GM12878 (cell line): Measurements from ENCODE around the gene NBEA. TPM values are rescaled to one million over a fixed set of nuclear protein-coding genes. Genes with fewer than 3 reads are reported as not detected.

Experiments
- ATAC-seq: fragments of 200-7000 bp; cut with Tn5 transposase; 3 replicates; pipeline ENCODE4 v1.9.1; 2020; ENCODE audit warnings: mild to moderate bottlenecking, moderate library complexity
- BruUV-seq: library from RNA; stranded (reverse); fragments of 400-500 nt; replicated peaks from 2 replicates; lab custom pipeline; 2021; lab: Mats Ljungman, UMichigan
- CTCF ChIA-PET: fragments of 300-600 bp; sonication (Branson Sonifier 250); formaldehyde crosslinking; extraction: SDS; loops from one replicate; lab custom pipeline; 2021; ENCODE audit warnings: inconsistent platforms; lab: Yijun Ruan, JAX
- POLR2A ChIA-PET: fragments of 350-600 bp; formaldehyde crosslinking; extraction: SDS; loops from one replicate; lab custom pipeline; 2021; ENCODE audit warnings: inconsistent platforms; lab: Charles Lee
- RAD21 ChIA-PET: fragments of 300-600 bp; sonication (Branson Sonifier 250); formaldehyde crosslinking; loops from one replicate; lab custom pipeline; 2023; ENCODE audit warnings: antibody characterized with exemption; ENCODE audit not compliant: unreplicated experiment; lab: Charles Lee
- SMC1A ChIA-PET: fragments of 300-600 bp; sonication (Branson Sonifier 250); formaldehyde crosslinking; loops from one replicate; lab custom pipeline; 2023; ENCODE audit not compliant: unreplicated experiment, uncharacterized antibody; lab: Charles Lee
- DNase-seq: peaks from one replicate; pipeline ENCODE4 v3.0.0-alpha.2; 2011; ENCODE audit warnings: low read depth, low spot score
- FAIRE-seq: peaks from 3 replicates; lab custom pipeline; 2011; peaks lifted over from hg19 to GRCh38; lab: Jason Lieb, UNC
- H2AFZ ChIP-seq: 2 replicates; pipeline ENCODE4 v1.6.0; 2011; ENCODE audit warnings: low read depth, low read length, control low read depth; ENCODE audit not compliant: control insufficient read depth
- H3K27ac ChIP-seq: 2 replicates; pipeline ENCODE4 v1.5.1; 2011; ENCODE audit warnings: control low read depth; ENCODE audit not compliant: control insufficient read depth, insufficient read depth
- H3K27me3 ChIP-seq, 2 experiments: replicated peaks in 1 of 2; 2 replicates each; pipeline versions ENCODE4 v1.6.0 to v1.6.1; 2011; ENCODE audit warnings: low read length in 1 of 2; ENCODE audit not compliant: control insufficient read depth in 2 of 2, insufficient read depth in 2 of 2
- H3K36me3 ChIP-seq, 2 experiments: 2 replicates each; pipeline ENCODE4 v1.5.1; 2011; ENCODE audit warnings: low read length in 1 of 2; ENCODE audit not compliant: control insufficient read depth in 2 of 2, insufficient read depth in 2 of 2
- H3K4me1 ChIP-seq: 2 replicates; pipeline ENCODE4 v1.6.1; 2011; ENCODE audit warnings: mild to moderate bottlenecking, low read length, moderate library complexity, mixed read lengths; ENCODE audit not compliant: control insufficient read depth, insufficient read depth
- H3K4me2 ChIP-seq: 2 replicates; pipeline ENCODE4 v1.6.0; 2011; ENCODE audit warnings: control low read depth; ENCODE audit not compliant: control insufficient read depth, insufficient read depth
- H3K4me3 ChIP-seq: fragments of 200-600 bp; sonication (generic); 2 replicates; pipeline ENCODE4 v1.5.1; 2016
- H3K79me2 ChIP-seq: 2 replicates; pipeline ENCODE4 v1.6.0; 2011; ENCODE audit warnings: low read length; ENCODE audit not compliant: control insufficient read depth, insufficient read depth
- H3K9ac ChIP-seq: 2 replicates; pipeline ENCODE4 v1.8.0; 2011; ENCODE audit warnings: low read length, control low read depth, mixed read lengths; ENCODE audit not compliant: control insufficient read depth, insufficient read depth
- H3K9me3 ChIP-seq: replicated peaks from 3 replicates; pipeline ENCODE4 v1.5.1; 2011; ENCODE audit warnings: mild to moderate bottlenecking, low read length; ENCODE audit not compliant: control insufficient read depth, insufficient read depth
- H4K20me1 ChIP-seq: 2 replicates; pipeline ENCODE4 v1.6.0; 2011; ENCODE audit not compliant: control insufficient read depth, insufficient read depth
- ZNF217 ChIP-seq: fragments of 450-650 bp; IDR thresholded peaks from 2 replicates; pipeline ENCODE4 v1.6.1; 2017; ENCODE audit warnings: antibody characterized with exemption, mild to moderate bottlenecking
- WGBS: methylation state at CpG from one replicate; pipeline ENCODE4 v1.1.6; 2016; ENCODE audit warnings: low lambda C conversion rate; ENCODE audit not compliant: insufficient replicate concordance, insufficient coverage; ENCODE audit errors: missing lambda C conversion rate; 5-methylcytosine and 5-hydroxymethylcytosine counted together
- in situ Hi-C: fragments of 300-500 bp; cut with MboI; formaldehyde crosslinking; loops from 9 replicates; pipeline ENCODE4 v1.14.3; 2018; ENCODE audit warnings: mixed read lengths
- intact Hi-C: fragments of 100-400 bp; cut with micrococcal nuclease; formaldehyde crosslinking; loops from one replicate; pipeline ENCODE4 v1.14.2; 2022; ENCODE audit not compliant: unreplicated experiment
- polyA plus RNA-seq, 11 experiments: library from polyadenylated mRNA; depleted of rRNA in 4 of 11; unstranded in 6 of 11; stranded (reverse) in 5 of 11; fragments of >200 nt; fragmentation: Nextera tagmentation in 4 of 11; fragmentation: Illumina TruSeq in 1 of 11; extraction: Ambion mirVana in 4 of 11; extraction: Trizol in 1 of 11; gene quantifications; 1 replicate in 1 of 11; 2 replicates in 10 of 11; pipeline versions ENCODE4 v1.2.1 to v1.2.3, GENCODE V29; 2011 to 2016; ENCODE audit warnings: inconsistent platforms in 2 of 11, missing spikeins in 2 of 11, low read depth in 1 of 11
- total RNA-seq, 4 experiments: library from RNA; depleted of rRNA in 3 of 4; stranded (reverse); fragments of >200 nt in 3 of 4; fragmentation: Illumina TruSeq in 1 of 4; extraction: Trizol in 1 of 4; gene quantifications; 2 replicates each; pipeline versions ENCODE4 v1.2.1 to v1.2.3, GENCODE V29; 2013 to 2021
- TF ChIP-seq, protein P1 (sequence below): IDR thresholded peaks from 2 replicates; pipeline ENCODE4 v1.6.1; 2011; ENCODE audit warnings: mild to moderate bottlenecking, low read depth, low read length, moderate library complexity; ENCODE audit not compliant: insufficient replicate concordance
- TF ChIP-seq, protein P2 (sequence below): IDR thresholded peaks from 2 replicates; pipeline ENCODE4 v1.6.1; 2011; ENCODE audit warnings: borderline replicate concordance, low read depth, mild to moderate bottlenecking, moderate library complexity, low read length; ENCODE audit not compliant: insufficient read depth, poor library complexity, severe bottlenecking

The NBEA gene
- total and polyA plus RNA-seq, 10 of the 15 experiments (the other 5 are each of a cell fraction or from before 2014, with no cell fraction given), result 0.23 to 3.6 (median 0.55) TPM

DNA sequence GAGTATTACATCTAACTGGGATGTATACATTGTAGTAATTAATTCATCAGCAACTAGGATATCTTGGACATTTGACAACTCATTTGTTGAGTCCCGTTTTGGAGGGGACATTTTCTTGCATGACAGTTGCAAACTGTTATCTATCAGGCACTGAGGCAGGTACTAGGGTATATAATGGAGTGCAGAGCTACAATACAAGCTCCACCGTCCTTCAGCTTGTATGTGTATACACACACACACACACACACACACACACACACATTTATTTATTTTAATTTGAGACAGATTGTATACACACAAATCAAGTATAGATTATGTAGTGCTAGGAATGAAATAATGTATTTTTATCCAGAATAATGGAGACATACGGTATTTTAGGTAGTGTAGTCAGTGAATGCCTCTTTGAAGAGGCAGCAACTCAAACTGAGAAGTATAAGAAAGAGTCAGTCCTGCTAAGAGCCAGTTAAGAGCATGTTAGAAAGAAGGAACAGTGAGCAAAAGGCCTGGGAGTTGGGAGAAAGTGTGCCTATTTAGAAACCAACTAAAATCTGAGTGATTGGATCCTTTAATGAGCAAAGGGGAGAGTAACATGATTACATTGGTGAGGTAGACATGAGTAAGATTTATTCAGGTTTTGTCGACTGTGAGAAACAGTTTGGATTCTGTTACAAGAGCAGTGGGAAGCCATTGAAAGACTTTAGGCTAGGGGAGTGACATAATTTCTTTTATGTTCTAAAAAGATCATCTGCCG lies 74.5 kb downstream of the NBEA start:
- ATAC-seq (no peak), FAIRE-seq (no peak), DNase-seq (no peak)
- Histone ChIP-seq H3K9me3 (no peaks in the 10 kb centered on the region), H3K4me2 (no peak overlapping the region), H4K20me1 (no peaks in the 10 kb centered on the region), H3K4me3 (no peak overlapping the region), H3K27ac (no peak overlapping the region), H3K27me3 (no peaks in the 10 kb centered on the region), H3K9ac (no peak overlapping the region), H3K4me1 (no peaks in the 10 kb centered on the region), H2AFZ (no peak overlapping the region), H3K36me3 (no peaks in the 10 kb centered on the region), H3K79me2 (no peaks in the 10 kb centered on the region)
- in situ Hi-C loops, result no loop called here
- CTCF ChIA-PET, result no interaction called here
- 30% methylated on average over 5 of the region's 5 CpGs for WGBS
- SMC1A ChIA-PET, result no interaction called here
- no peak for TF ChIP-seq ZNF217
- TF ChIP-seq, protein P1, sequence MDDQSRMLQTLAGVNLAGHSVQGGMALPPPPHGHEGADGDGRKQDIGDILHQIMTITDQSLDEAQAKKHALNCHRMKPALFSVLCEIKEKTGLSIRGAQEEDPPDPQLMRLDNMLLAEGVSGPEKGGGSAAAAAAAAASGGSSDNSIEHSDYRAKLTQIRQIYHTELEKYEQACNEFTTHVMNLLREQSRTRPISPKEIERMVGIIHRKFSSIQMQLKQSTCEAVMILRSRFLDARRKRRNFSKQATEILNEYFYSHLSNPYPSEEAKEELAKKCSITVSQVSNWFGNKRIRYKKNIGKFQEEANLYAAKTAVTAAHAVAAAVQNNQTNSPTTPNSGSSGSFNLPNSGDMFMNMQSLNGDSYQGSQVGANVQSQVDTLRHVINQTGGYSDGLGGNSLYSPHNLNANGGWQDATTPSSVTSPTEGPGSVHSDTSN, result no peak
- TF ChIP-seq, protein P2, sequence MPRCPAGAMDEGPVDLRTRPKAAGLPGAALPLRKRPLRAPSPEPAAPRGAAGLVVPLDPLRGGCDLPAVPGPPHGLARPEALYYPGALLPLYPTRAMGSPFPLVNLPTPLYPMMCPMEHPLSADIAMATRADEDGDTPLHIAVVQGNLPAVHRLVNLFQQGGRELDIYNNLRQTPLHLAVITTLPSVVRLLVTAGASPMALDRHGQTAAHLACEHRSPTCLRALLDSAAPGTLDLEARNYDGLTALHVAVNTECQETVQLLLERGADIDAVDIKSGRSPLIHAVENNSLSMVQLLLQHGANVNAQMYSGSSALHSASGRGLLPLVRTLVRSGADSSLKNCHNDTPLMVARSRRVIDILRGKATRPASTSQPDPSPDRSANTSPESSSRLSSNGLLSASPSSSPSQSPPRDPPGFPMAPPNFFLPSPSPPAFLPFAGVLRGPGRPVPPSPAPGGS, result peak; percentile 77
- RAD21 ChIA-PET, result no interaction called here
- POLR2A ChIA-PET, result no interaction called here
- intact Hi-C loops, result no loop called here
- BruUV-seq, result no TSS peak
